H9 (cell line): ENCODE data around the gene DPM3. TPM values are rescaled to one million over a fixed set of nuclear protein-coding genes. Genes with fewer than 3 reads are reported as not detected.

ENCODE experiments used
- DNase-seq: peaks from one replicate; pipeline ENCODE4 v3.0.0-alpha.2; 2017
- H2AFZ ChIP-seq: one replicate; pipeline ENCODE4 v1.6.1; 2013; ENCODE audit warnings: mild to moderate bottlenecking, low read length, control low read depth, moderate library complexity
- H2AK5ac ChIP-seq: 2 replicates; pipeline ENCODE4 v1.6.1; 2013; ENCODE audit warnings: low read length, control low read depth, mixed read lengths; ENCODE audit not compliant: insufficient read length
- H2BK120ac ChIP-seq: one replicate; pipeline ENCODE4 v1.6.1; 2013; ENCODE audit warnings: low read depth, mild to moderate bottlenecking, low read length, control low read depth, inconsistent platforms; ENCODE audit not compliant: poor library complexity, severe bottlenecking
- H2BK12ac ChIP-seq: 2 replicates; pipeline ENCODE4 v1.6.1; 2013; ENCODE audit warnings: low read length, control low read depth, mixed read lengths, low read depth; ENCODE audit not compliant: insufficient read length
- H2BK15ac ChIP-seq: 2 replicates; pipeline ENCODE4 v1.6.1; 2013; ENCODE audit warnings: low read depth, low read length, control low read depth
- H2BK20ac ChIP-seq: one replicate; pipeline ENCODE4 v1.6.1; 2013; ENCODE audit warnings: low read depth, mild to moderate bottlenecking, low read length, control low read depth, inconsistent platforms; ENCODE audit not compliant: poor library complexity, severe bottlenecking
- H2BK5ac ChIP-seq: 2 replicates; pipeline ENCODE4 v1.6.1; 2013; ENCODE audit warnings: low read length, control low read depth, mixed read lengths; ENCODE audit not compliant: insufficient read length
- H3K14ac ChIP-seq: 2 replicates; pipeline ENCODE4 v1.6.1; 2013; ENCODE audit warnings: low read length, control low read depth; ENCODE audit not compliant: insufficient read depth
- H3K18ac ChIP-seq: 2 replicates; pipeline ENCODE4 v1.6.1; 2013; ENCODE audit warnings: low read depth, mild to moderate bottlenecking, mixed read lengths, low read length, control low read depth; ENCODE audit not compliant: insufficient read length
- H3K23ac ChIP-seq: 2 replicates; pipeline ENCODE4 v1.6.1; 2013; ENCODE audit warnings: low read length, control low read depth, mixed read lengths, low read depth; ENCODE audit not compliant: insufficient read length
- H3K23me2 ChIP-seq: 2 replicates; pipeline ENCODE4 v1.6.1; 2013; ENCODE audit warnings: low read depth, mild to moderate bottlenecking, mixed read lengths, low read length, control low read depth; ENCODE audit not compliant: insufficient read length, poor library complexity, severe bottlenecking
- H3K27ac ChIP-seq: 2 replicates; pipeline ENCODE4 v1.5.1; 2013; ENCODE audit warnings: low read length, control low read depth, mixed read lengths, low read depth; ENCODE audit not compliant: insufficient read length
- H3K27me3 ChIP-seq: 2 replicates; pipeline ENCODE4 v1.6.1; 2013; ENCODE audit warnings: low read length, control low read depth, inconsistent platforms; ENCODE audit not compliant: insufficient read depth
- H3K4ac ChIP-seq: 2 replicates; pipeline ENCODE4 v1.6.1; 2013; ENCODE audit warnings: low read depth, mild to moderate bottlenecking, control low read depth, inconsistent platforms, low read length, moderate library complexity
- H3K4me1 ChIP-seq: 2 replicates; pipeline ENCODE4 v1.6.1; 2013; ENCODE audit warnings: low read length, control low read depth, inconsistent platforms; ENCODE audit not compliant: insufficient read depth
- H3K4me2 ChIP-seq: 2 replicates; pipeline ENCODE4 v1.6.1; 2013; ENCODE audit warnings: low read length, control low read depth, mixed read lengths; ENCODE audit not compliant: insufficient read length, insufficient read depth
- H3K56ac ChIP-seq: 2 replicates; pipeline ENCODE4 v1.6.1; 2013; ENCODE audit warnings: low read depth, mild to moderate bottlenecking, mixed read lengths, low read length, control low read depth; ENCODE audit not compliant: insufficient read length
- H3K79me1 ChIP-seq: 2 replicates; pipeline ENCODE4 v1.6.1; 2013; ENCODE audit warnings: low read depth, mild to moderate bottlenecking, moderate library complexity, low read length, control low read depth, inconsistent platforms; ENCODE audit not compliant: insufficient read depth, poor library complexity, severe bottlenecking
- H3K79me2 ChIP-seq: 2 replicates; pipeline ENCODE4 v1.6.1; 2013; ENCODE audit warnings: low read length, control low read depth, inconsistent platforms; ENCODE audit not compliant: insufficient read depth
- H3K9ac ChIP-seq: 2 replicates; pipeline ENCODE4 v1.6.1; 2013; ENCODE audit warnings: low read length, control low read depth, mixed read lengths; ENCODE audit not compliant: insufficient read length; ENCODE audit errors: extremely low read depth
- H3K9me3 ChIP-seq: one replicate; pipeline ENCODE4 v1.6.1; 2013; ENCODE audit warnings: low read depth, low read length, inconsistent platforms; ENCODE audit not compliant: control insufficient read depth
- H3T11ph ChIP-seq: one replicate; pipeline ENCODE4 v1.6.1; 2013; ENCODE audit warnings: mild to moderate bottlenecking, low read length, control low read depth, inconsistent platforms
- H4K20me1 ChIP-seq: one replicate; pipeline ENCODE4 v1.6.1; 2013; ENCODE audit not compliant: control insufficient read depth, insufficient read length, insufficient read depth
- H4K5ac ChIP-seq: 2 replicates; pipeline ENCODE4 v1.6.1; 2013; ENCODE audit warnings: low read depth, mild to moderate bottlenecking, mixed read lengths, low read length, control low read depth; ENCODE audit not compliant: insufficient read length
- H4K8ac ChIP-seq: replicated peaks from 2 replicates; pipeline ENCODE4 v1.6.1; 2013; ENCODE audit warnings: low read length, control low read depth, mixed read lengths, low read depth; ENCODE audit not compliant: insufficient read length
- H4K91ac ChIP-seq: 2 replicates; pipeline ENCODE4 v1.6.1; 2013; ENCODE audit warnings: low read depth, mild to moderate bottlenecking, moderate library complexity, mixed read lengths, low read length, control low read depth; ENCODE audit not compliant: insufficient read length
- H3K27ac Mint-ChIP-seq, 3 experiments: 2 replicates in 2 of 3; 3 replicates in 1 of 3; pipeline ENCODE4 v1.8.0; 2020 to 2021; ENCODE audit warnings: mixed read lengths in 3 of 3, mild to moderate bottlenecking in 1 of 3, moderate library complexity in 1 of 3
- H3K27me3 Mint-ChIP-seq: 2 replicates; pipeline ENCODE4 v1.8.0; 2021; ENCODE audit warnings: low read depth, mild to moderate bottlenecking, moderate library complexity, mixed read lengths
- H3K36me3 Mint-ChIP-seq, 3 experiments: 2 replicates in 2 of 3; 3 replicates in 1 of 3; pipeline ENCODE4 v1.8.0; 2020 to 2021; ENCODE audit warnings: low read depth in 3 of 3, mixed read lengths in 3 of 3; ENCODE audit not compliant: insufficient read depth in 1 of 3
- H3K4me1 Mint-ChIP-seq, 2 experiments: 2 replicates each; pipeline ENCODE4 v1.8.0; 2020; ENCODE audit warnings: mixed read lengths in 2 of 2
- H3K4me3 Mint-ChIP-seq, 2 experiments: 2 replicates in 1 of 2; 3 replicates in 1 of 2; pipeline ENCODE4 v1.8.0; 2020 to 2021; ENCODE audit warnings: mild to moderate bottlenecking in 2 of 2, mixed read lengths in 2 of 2, moderate library complexity in 1 of 2
- H3K9me3 Mint-ChIP-seq, 2 experiments: 2 replicates in 1 of 2; 3 replicates in 1 of 2; pipeline ENCODE4 v1.8.0; 2020; ENCODE audit warnings: mild to moderate bottlenecking in 2 of 2, mixed read lengths in 2 of 2, moderate library complexity in 1 of 2
- CTCF ChIP-seq: fragments of 200-600 bp; sonication (generic); conservative IDR thresholded peaks from 3 replicates; pipeline ENCODE4 v1.8.0; 2021; ENCODE audit warnings: antibody characterized with exemption, mild to moderate bottlenecking
- WGBS: extraction: QIAGEN DNeasy Blood & Tissue Kit; methylation state at CpG from one replicate; pipeline ENCODE4 v1.1.7; 2013; ENCODE audit warnings: missing lambda C conversion rate, low lambda C conversion rate, mixed read lengths; ENCODE audit not compliant: insufficient read length; ENCODE audit errors: extremely low coverage; 5-methylcytosine and 5-hydroxymethylcytosine counted together
- total RNA-seq: library from RNA; stranded (reverse); gene quantifications from 2 replicates; pipeline ENCODE4 v1.2.1, GENCODE V29; 2021

DPM3 gene
- total RNA-seq, 1 experiment from 2014 or later = 48.5 TPM

DNA sequence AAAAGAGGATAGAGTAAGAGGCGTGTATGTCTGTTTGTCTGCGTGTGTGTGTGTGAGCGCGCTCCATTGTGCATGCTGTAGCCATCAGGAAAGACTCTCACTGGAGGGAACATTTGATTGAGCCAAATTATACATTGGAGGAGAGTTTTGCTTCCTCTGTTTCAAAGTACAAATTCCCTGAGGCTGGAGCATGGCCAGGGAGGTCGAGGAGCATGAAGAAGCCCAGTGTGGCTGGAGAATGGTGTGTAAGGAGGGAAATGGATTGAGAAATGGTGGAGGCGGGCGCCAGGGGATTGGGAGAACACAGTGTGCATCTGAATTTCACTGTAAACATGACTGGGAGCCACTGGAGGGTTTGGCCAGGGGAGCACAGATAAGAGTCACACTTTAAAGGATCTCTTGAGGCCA, 34.7 kb downstream of the DPM3 start:
- no peak overlapping the region for H2BK20ac ChIP-seq
- no CpG with 5 or more reads among the region's 7 CpGs for WGBS
- Mint-ChIP-seq H3K9me3 (no peaks in the 10 kb centered on the region), H3K4me3 (no peak overlapping the region), H3K36me3 (no peaks in the 10 kb centered on the region), H3K4me1 (no peaks in the 10 kb centered on the region), H3K27me3 (peaks cover 53% of the 10 kb centered on the region), H3K27ac (no peak overlapping the region)
- no peak overlapping the region for H3T11ph ChIP-seq
- H4K8ac ChIP-seq = no peak overlapping the region
- no peak for TF ChIP-seq CTCF
- H2BK5ac ChIP-seq = no peak overlapping the region
- no peak overlapping the region for H2BK120ac ChIP-seq
- H3K27me3 ChIP-seq = no peaks in the 10 kb centered on the region
- H3K18ac ChIP-seq = no peak overlapping the region
- no peak overlapping the region for H2BK12ac ChIP-seq
- no peak overlapping the region for H3K14ac ChIP-seq
- no peak overlapping the region for H2BK15ac ChIP-seq
- no peaks in the 10 kb centered on the region for H3K23me2 ChIP-seq
- DNase-seq = no peak
- no peaks in the 10 kb centered on the region for H3K4me1 ChIP-seq
- H4K5ac ChIP-seq = no peak overlapping the region
- H3K4ac ChIP-seq = no peak overlapping the region
- no peak overlapping the region for H3K56ac ChIP-seq
- no peak overlapping the region for H3K27ac ChIP-seq
- H3K79me1 ChIP-seq = no peaks in the 10 kb centered on the region
- H3K9me3 ChIP-seq = no peaks in the 10 kb centered on the region
- H3K79me2 ChIP-seq = no peaks in the 10 kb centered on the region
- no peaks in the 10 kb centered on the region for H4K20me1 ChIP-seq
- H2AK5ac ChIP-seq = no peak overlapping the region
- H3K4me2 ChIP-seq = no peak overlapping the region
- H2AFZ ChIP-seq = no peak overlapping the region
- no peak overlapping the region for H3K9ac ChIP-seq
- H4K91ac ChIP-seq = no peak overlapping the region
- H3K23ac ChIP-seq = no peak overlapping the region
